GM18858 (cell line): Measurements from ENCODE around the gene TMEM54.

ENCODE experiments used
- ATAC-seq: cut with Tn5 transposase; IDR thresholded peaks from one replicate; pipeline ENCODE4 v1.9.1; 2021; ENCODE audit not compliant: unreplicated experiment

TMEM54 gene

DNA sequence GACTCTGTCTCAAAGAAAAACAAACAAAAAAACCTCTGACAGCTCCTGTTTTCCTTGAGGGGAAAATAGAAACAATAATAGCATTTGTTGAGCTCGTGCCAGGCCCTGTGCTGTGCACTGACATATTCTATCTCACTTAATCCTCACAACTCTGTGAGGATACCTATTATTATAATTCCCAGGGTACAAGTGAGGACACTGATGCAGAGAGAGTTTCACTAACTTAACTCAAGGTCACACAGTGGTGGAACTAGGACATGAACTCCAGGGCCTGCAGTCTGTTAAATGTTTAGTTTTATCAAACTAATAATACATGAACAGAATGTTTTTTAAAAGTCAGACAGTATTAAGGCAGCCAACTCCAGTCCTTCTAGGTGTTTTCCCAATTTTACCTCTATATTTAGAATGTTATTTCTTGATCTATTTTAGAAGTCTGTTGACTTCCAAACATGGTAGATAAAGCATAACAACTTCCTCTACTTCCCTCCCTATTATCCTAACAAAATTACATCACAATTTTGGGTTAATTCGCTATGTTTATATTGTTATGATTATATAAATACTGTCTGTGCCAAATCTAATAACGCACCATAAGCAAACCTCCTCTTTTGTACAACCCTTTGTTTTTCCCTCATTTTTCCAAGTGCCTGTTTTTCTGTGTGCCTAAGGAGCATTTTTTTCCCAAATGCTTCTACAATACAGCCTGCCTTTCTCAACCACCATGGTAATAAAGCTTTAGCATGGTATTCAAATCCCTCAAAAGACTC is 35.4 kb downstream of the TMEM54 start:
- no peak for ATAC-seq

GRCh38 chr1:32864375-32865019 is 36.7 kb downstream of the TMEM54 start:
- ATAC-seq, result no peak

GRCh38 chr1:32863881-32864245 is 37.3 kb downstream of the TMEM54 start:
- ATAC-seq, result no peak

DNA sequence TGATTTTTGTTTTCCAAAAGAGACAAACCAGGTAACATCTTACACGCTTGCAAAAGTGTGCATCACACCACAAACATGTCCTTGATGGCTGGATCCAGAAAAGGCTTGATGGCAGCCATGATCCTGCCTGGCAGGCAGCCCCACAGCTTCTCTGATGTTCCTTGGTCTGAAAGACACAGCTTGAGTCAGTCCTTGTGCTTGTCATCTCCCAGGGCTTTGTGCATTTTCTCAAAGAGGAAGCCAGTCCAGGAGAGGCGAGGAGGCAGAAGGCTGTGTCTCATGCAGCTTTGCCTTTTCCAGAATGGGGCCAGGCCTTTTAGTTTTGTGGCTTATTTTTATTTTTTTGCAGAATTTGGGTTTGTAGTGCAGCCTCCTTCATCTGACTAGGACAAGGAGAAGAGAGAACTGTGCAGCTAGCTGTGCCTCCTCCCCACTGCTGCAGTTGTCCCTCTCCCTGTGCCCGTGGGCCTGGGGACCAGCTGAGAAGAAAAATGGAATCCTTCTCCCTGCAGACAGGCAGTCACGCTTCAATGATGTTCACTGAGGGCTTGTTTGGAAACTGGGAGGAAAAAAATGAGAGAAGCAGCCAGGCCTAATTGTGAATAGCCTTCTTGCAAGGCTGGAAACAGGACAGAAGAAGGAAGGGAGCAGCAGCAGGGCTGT is 37.8 kb downstream of the TMEM54 start:
- no peak for ATAC-seq

GRCh38 chr1:32861904-32862695 is 39.1 kb downstream of the TMEM54 start:
- no peak for ATAC-seq

DNA sequence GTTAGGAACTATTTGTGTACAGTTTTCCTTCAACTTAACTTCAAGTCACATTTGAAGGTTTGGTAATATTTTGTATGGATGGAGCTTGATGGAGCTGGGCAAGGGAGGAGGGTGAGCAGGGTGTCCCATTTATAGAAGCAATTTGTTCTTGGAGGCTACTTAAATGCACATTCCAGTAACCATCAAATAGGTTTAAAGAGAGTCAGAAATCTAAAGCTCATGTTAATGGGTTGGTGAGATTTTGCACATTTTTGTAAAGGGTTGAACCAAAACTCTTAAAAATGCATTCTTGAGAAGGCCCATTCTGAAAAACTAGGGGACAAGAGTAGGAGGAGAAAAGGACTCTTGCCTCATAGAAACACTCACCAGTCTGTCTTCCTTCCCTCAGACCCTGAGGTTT is 40.6 kb downstream of the TMEM54 start:
- no peak for ATAC-seq

DNA sequence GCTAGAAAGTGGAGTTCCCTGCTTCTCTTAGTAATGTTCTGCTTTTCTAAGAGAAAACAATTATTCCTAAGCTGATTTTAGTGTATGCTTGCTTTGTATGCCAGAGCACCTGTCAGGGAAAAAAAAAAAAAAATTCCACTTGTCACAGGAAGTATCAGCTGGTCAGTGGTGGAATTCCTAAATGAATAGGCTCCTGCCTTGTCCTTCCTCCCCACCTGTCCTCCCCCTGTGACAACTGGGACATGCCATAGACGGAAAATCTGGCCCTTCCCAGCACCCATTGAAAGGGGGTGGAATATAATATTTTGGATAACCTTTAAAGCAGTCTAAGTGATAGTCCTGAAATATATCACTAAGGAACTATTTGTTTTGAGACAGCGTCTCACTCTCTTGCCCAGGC is 41.3 kb downstream of the TMEM54 start:
- no peak for ATAC-seq

- ATAC-seq, result no peak
Observed at GRCh38 chr1:32858791-32859190, 42.4 kb downstream of the TMEM54 start.

DNA sequence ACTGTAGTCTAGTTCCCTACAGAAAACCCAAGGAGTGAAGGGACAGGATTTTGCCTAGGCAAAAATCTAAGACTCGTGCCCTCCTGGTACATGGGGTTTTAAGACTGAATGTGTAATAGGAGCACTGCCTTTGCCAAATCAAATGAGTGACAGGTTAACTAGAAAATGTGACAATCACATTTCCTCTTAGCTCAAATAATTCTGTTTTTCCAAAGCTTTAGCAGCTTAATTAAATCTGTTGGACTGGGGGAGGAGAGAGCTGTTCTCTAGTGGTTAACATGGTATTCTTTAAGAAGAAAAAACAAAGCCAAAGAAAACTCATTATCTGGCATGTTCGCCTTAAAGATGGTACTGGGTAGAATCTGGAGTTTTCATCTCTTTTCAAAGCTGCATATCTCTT is 43.1 kb downstream of the TMEM54 start:
- ATAC-seq, result no peak

GRCh38 chr1:32855861-32856617 is 45.1 kb downstream of the TMEM54 start:
- no peak for ATAC-seq

DNA sequence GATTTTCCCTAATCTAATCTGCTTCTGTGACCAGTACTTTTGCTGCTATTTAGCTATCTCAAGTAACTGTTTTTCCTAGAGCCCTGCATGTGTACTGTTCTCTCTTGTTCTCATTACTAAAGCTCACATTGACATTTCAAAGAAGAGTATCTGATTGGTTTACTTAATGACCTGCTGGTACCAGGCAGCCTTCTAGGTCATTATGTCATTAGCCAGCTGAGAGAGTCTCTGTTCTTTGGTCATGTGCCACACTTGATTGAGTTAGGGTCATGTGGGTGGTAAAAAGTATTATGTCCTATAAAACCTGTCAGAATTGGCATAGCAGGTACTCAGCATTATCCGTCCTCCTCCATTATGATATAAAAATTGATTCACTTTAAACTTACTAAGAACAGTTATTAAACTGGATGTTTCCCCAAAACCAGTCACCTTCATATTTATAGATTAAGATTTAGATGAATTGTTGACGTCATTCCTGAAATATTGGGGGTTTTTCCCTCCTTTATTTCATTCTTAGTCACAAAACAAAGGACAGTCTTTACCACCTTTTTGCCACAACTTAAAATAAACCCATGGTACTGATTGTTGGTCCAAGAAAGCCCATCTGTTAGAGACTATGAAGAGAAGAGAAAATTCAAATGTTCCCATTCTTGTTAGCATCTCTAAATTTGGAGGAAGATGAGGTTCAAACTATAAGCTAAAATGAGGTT is 52.7 kb downstream of the TMEM54 start:
- ATAC-seq, result no peak
